HFFc6 (cell line): ENCODE results near the gene GNGT1. TPM values are rescaled to one million over a fixed set of nuclear protein-coding genes. Genes with fewer than 3 reads are reported as not detected.

Experiments used
- DNase-seq: peaks from one replicate; pipeline ENCODE4 v3.0.0-alpha.2; 2018
- H3K27ac Mint-ChIP-seq: 2 replicates; pipeline ENCODE4 v1.8.0; 2020; ENCODE audit warnings: mild to moderate bottlenecking, mixed read lengths
- H3K27me3 Mint-ChIP-seq: 2 replicates; pipeline ENCODE4 v1.8.0; 2021; ENCODE audit warnings: mild to moderate bottlenecking, moderate library complexity, mixed read lengths; ENCODE audit not compliant: insufficient read depth
- H3K36me3 Mint-ChIP-seq: 2 replicates; pipeline ENCODE4 v1.8.0; 2021; ENCODE audit warnings: low read depth, mixed read lengths
- H3K4me1 Mint-ChIP-seq: 2 replicates; pipeline ENCODE4 v1.8.0; 2020; ENCODE audit warnings: low read depth, mixed read lengths
- H3K4me3 Mint-ChIP-seq: 2 replicates; pipeline ENCODE4 v1.8.0; 2020; ENCODE audit warnings: mild to moderate bottlenecking, moderate library complexity, mixed read lengths
- H3K9me3 Mint-ChIP-seq: 2 replicates; pipeline ENCODE4 v1.8.0; 2020; ENCODE audit warnings: mild to moderate bottlenecking, mixed read lengths
- CTCF ChIP-seq: fragments of 200-600 bp; sonication (generic); IDR thresholded peaks from 2 replicates; pipeline ENCODE4 v1.5.0; 2021; ENCODE audit warnings: antibody characterized with exemption, mild to moderate bottlenecking
- total RNA-seq, 6 experiments: library from RNA; stranded (reverse); fragmentation: NEBNext Ultra II Directional; extraction: Animal tissue kit (Norgen Biotek cat#: 25700); gene quantifications; 2 replicates in 1 of 6; 3 replicates in 5 of 6; pipeline ENCODE4 v1.2.3, GENCODE V29; 2021

GNGT1 gene
- total RNA-seq, 6 experiments from 2014 or later: not detected

- peak overlapping the region; percentile 36; the same call in 1 of the 2 replicates for H3K4me3 Mint-ChIP-seq
- no peaks in the 10 kb centered on the region for H3K36me3 Mint-ChIP-seq
- no peaks in the 10 kb centered on the region for H3K27me3 Mint-ChIP-seq
- TF ChIP-seq CTCF: no peak
- H3K27ac Mint-ChIP-seq: no peak overlapping the region
- no peak for DNase-seq
- H3K9me3 Mint-ChIP-seq: no peaks in the 10 kb centered on the region
- H3K4me1 Mint-ChIP-seq: peaks cover 40% of the 10 kb centered on the region
Measured at GRCh38 chr7:93957767-93958166, 51.4 kb downstream of the GNGT1 start.

DNA sequence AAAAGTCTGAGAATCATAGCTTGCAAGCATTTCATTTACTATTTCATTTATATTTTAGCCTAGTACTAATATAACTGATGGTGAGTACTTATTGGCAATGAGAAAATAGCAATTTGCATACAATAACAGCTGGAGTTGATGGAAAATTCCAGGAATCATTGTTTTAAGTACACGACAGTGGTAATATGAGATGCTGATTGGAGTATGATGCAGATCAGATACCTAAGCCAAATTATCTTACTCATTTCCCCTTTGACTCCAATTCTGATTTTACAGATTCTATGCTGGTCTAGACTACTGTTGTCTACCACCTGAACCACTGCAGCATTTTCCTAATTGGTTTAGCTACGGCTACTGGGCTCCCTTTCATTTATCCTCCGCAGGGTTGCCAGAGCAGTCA, 51.8 kb downstream of the GNGT1 start:
- Mint-ChIP-seq H3K27ac (no peak overlapping the region), H3K36me3 (no peaks in the 10 kb centered on the region), H3K4me3 (peak overlapping the region; percentile 36), H3K27me3 (no peaks in the 10 kb centered on the region), H3K4me1 (peaks cover 40% of the 10 kb centered on the region), H3K9me3 (no peaks in the 10 kb centered on the region)
- DNase-seq: no peak
- TF ChIP-seq CTCF: no peak

GRCh38 chr7:93958651-93959050, 52.3 kb downstream of the GNGT1 start:
- Mint-ChIP-seq H3K4me3 (peak overlapping the region; percentile 36), H3K4me1 (peaks cover 40% of the 10 kb centered on the region), H3K9me3 (no peaks in the 10 kb centered on the region), H3K27ac (no peak overlapping the region), H3K27me3 (no peaks in the 10 kb centered on the region), H3K36me3 (no peaks in the 10 kb centered on the region)
- DNase-seq: no peak
- TF ChIP-seq CTCF: no peak

Other genes starting within 250 kb of the GNGT1 start
- gene TFPI2, start 15.8 kb upstream of the GNGT1 start, total RNA-seq: 10 to 100 TPM; 38.2 to 80.3 (median 54.5) TPM
- 10 to 100 TPM; 26.0 to 31.4 (median 28.1) TPM for gene GNG11, start 15.2 kb downstream of the GNGT1 start, total RNA-seq
- 10 to 100 TPM; 26.4 to 36.5 (median 30.5) TPM for gene BET1, start 97.8 kb downstream of the GNGT1 start, total RNA-seq